HuH-7 (cell line): ENCODE data around the gene STAB2.

ENCODE experiments used
- DNase-seq: peaks from one replicate; pipeline ENCODE4 v3.0.0; 2011; ENCODE audit warnings: low spot score

STAB2 gene

GRCh38 chr12:103586791-103587370 is at the start of gene STAB2:
Gene STAB2, plus strand, starts transcription at chr12:103587273. Its CDS starts 204 bp downstream, at chr12:103587477.
- no peak for DNase-seq

DNA sequence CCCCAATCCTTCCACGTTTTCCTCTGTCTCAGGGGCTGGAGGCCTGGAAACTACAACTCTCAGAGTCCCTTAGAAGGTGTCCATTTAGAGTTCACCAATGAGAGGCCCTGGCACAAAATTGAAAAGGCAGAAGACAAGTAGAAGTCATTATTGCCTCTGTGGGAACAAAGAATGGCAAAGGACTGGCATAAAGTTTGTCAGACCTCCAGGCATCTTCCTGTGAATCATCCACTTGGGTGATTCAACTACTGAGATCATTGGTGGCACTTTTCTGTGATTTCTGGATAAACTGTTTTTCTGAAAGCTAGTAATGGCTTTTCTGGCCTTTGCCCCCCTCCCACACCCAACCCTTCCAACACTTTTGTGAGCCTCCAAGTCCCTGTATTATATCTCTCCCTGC is 48.7 kb upstream of the STAB2 start:
- no peak for DNase-seq

DNA sequence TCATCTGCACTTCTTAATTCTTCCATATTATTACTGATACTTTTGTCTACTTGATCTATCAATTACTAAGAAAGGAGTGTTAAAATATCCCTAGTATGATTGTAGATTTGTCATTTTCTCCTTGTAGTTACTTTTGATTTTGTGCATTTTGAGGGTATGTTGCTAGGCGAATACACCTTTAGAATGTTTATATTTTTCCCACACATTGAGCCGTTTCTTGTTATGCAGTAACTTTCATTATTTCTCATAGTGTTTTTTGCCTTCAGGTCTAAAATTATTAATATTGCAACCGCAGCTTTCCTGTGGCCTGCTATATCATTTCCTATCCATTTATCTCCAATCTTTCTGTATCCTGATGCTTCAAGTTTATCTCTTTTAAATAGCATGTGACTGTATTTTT is 46.8 kb upstream of the STAB2 start:
- no peak for DNase-seq

DNA sequence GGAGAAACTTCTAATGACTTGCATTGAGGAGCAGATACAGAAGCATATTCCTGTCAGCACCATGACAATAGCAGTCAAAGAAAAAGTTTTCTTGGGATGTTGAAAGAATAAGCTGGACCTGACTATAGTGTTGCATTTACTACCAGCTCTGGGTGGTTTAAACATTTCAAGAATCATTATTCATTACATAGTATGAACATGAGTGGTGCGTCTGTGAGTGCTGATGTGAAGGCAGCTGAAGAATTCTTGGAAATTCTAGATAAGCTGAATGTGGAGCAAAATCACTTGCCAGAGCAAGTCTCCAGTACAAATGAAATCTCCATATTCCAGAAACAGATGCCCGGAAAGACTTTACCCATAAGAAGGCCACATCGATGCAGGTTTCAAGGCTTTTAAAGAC is 45.0 kb upstream of the STAB2 start:
- no peak for DNase-seq

- DNase-seq: no peak
Observed at GRCh38 chr12:103546959-103547358, 40.1 kb upstream of the STAB2 start.

GRCh38 chr12:103547376-103547775 is 39.7 kb upstream of the STAB2 start:
- DNase-seq: no peak

DNA sequence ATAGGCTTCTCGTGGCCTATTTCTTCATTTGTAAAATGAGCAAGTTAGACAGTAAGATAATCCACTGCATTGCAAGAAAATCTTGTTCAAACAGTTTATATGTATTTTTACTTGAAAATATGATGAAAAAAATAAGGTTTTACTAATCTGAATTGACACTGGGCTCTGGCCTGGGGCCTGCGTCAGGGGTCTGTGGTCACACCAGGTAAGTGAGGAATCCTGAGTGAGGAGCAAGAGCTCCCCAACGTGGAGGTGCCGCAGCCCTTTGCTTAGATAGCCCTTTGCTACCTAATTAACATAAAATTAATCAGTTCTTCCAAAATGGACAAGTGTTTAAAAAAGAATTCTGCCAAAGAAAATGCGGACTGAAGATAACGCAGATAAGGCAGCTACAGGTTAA is 39.1 kb upstream of the STAB2 start:
- no peak for DNase-seq

DNA sequence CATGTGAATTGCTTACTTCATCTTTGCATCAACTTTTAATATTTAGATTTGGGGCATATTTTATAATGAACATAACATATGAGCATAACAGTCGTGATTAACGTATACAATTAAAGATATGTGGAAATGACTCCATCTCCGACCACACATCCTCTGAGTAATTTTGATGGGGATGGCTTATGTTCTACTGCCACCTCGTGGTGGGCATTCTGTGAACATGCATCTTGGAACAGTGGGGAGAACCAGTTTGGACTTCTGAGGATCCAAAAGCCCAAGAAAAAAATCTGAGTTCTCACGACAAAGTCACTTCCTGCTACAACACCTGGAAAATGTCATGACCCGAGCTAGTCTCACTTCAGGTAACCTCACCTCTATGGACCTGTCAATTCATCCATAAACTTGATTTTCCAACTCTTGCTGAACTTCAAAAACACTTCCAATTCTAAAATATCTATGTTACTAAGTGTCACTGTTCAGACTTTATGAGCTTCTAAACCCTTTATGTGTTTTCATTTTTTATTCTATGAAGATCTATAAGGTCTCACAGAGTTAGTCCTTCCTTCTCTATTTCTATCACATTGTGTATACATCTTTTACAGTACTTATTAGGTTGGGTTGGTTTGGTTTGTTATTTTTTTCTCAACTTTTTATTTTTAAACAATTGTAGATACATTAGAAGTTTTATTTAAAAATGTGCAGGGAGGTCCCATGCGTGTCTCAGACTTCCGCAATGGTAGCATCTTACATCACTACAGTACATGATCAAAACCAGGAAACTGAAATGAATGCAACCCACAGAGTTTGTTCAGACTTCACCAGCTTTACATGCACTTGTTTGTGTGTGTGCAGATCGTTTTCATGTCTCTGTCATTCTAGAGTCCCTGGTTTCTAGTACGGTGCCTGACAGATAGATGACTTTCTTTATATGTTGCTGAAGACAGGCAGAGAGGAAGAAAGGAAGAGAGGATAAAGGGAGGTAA is 38.2 kb upstream of the STAB2 start:
- DNase-seq: peak; percentile 26

GRCh38 chr12:103556890-103557627 is 30.0 kb upstream of the STAB2 start:
- no peak for DNase-seq

GRCh38 chr12:103557628-103558010 is 29.5 kb upstream of the STAB2 start:
- no peak for DNase-seq

GRCh38 chr12:103558879-103559278 is 28.2 kb upstream of the STAB2 start:
- no peak for DNase-seq

DNA sequence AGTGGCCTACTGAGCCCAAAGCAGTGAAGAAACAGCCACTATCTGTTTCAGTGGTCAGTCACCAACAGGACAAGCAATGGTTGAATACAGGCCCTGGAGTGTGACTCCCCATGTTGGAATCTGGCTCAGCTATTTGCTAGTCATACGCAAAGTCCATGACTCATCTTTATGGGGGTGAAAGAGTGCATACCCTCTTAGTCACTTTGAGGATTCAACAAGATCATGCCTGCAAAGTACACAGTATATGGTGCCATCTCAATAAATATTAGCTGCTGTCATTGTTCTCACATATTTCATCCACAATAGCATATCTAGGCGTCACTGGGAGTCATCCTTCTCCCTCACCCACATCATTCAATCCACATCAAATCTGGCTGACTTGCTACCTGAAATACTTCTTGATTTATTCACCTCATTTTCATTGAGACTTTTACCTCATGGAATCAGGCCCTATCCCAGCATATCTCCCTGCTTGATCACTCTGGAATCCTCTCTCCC is 26.4 kb upstream of the STAB2 start:
- no peak for DNase-seq

- DNase-seq: no peak
Observed at GRCh38 chr12:103561174-103561573, 25.9 kb upstream of the STAB2 start.

GRCh38 chr12:103566398-103566797 is 20.7 kb upstream of the STAB2 start:
- no peak for DNase-seq

GRCh38 chr12:103569278-103569677 is 17.8 kb upstream of the STAB2 start:
- no peak for DNase-seq

DNA sequence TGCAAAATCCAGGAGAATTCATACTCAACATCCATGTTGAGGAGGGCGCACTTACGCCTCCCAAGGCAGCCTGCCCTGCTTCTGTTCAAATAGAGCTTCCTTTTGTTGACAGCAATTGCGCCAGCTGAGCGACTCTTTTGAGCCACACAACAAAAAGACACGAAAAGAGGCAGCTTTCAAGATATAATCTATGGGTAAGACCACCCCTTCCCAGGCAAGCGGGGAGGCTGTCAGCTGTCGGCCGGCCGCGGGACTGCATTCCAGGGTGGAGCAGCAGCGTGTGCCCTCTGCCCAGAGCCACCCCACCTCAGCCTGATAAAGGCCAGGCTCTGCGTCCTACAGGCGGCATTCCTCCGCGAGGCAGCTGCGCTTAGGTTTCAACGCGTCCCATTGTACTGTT is 15.8 kb upstream of the STAB2 start:
- DNase-seq: peak; percentile 33

GRCh38 chr12:103572312-103573045 is 14.6 kb upstream of the STAB2 start:
- DNase-seq: no peak

DNA sequence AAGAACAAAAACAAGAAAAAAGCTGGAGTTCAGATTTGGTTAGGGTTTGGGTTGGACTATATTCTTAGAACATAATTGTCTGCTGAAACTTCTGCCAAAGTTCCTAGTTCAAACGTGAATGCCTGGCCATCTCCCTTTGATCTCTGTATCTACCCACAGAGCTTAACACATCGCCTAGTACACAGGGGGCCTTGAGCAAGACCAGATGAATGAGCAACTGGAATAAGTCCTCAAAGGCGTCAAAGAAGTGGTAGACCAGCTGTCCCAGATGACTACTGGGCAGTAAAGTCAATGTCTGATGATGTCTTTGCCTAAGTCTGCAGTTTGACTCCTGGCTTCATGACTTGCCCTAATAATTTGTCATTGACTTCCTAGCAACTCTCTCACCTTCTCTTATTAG is 13.9 kb upstream of the STAB2 start:
- no peak for DNase-seq

GRCh38 chr12:103578926-103579325 is 8.1 kb upstream of the STAB2 start:
- DNase-seq: no peak

GRCh38 chr12:103580026-103580425 is 7.0 kb upstream of the STAB2 start:
- DNase-seq: no peak

- no peak for DNase-seq
Observed at GRCh38 chr12:103583008-103583407, 4.1 kb upstream of the STAB2 start.

- no peak for DNase-seq
Observed at GRCh38 chr12:103586132-103586531, 941 bp upstream of the STAB2 start.
